ENCODE measurements around the gene SPIN2B.
"Not testable (repeated sequence)": the region's sequence is repeated elsewhere in the genome, so short reads cannot be mapped to it uniquely, and the experiment has no call there.

Gene SPIN2B

GRCh38 chrX:57132046-57132445 is 10.7 kb upstream of the SPIN2B start:
- ATAC-seq (ENCODE audit: insufficient read depth, low read depth) (no peak), DNase-seq (no peak)
- H3K36me3 ChIP-seq (ENCODE audit: insufficient read depth, low read length) = peaks cover 12% of the 10 kb centered on the region; the same call in 1 of the 2 replicates
- H3K79me2 ChIP-seq (ENCODE audit: insufficient read depth, low read length) = no peaks in the 10 kb centered on the region
- no peak overlapping the region for H3K9ac ChIP-seq (ENCODE audit: low read depth, low read length)
- no peak overlapping the region for H2AFZ ChIP-seq (ENCODE audit: low read depth, low read length)
- H3K27ac ChIP-seq (ENCODE audit: low read length) = no peak overlapping the region
- H3K9me3 ChIP-seq (ENCODE audit: insufficient read depth, low read length, severe bottlenecking) = no peaks in the 10 kb centered on the region
- no peak overlapping the region for H3K4me3 ChIP-seq (ENCODE audit: low read depth in 1 of 2, low read length in 2 of 2)
- H3K4me1 ChIP-seq (ENCODE audit: insufficient read depth, low read length) = no peaks in the 10 kb centered on the region
- TF ChIP-seq CTCF (IDR thresholded peaks at IDR 0.05; ENCODE audit: borderline replicate concordance, extremely low read depth, low read length, poor library complexity, severe bottlenecking) = no peak
- TF ChIP-seq EZH2 (IDR thresholded peaks at IDR 0.05; ENCODE audit: borderline replicate concordance, low read depth, low read length, severe bottlenecking) = no peak
- H3K4me2 ChIP-seq (ENCODE audit: insufficient read depth, low read length) = no peak overlapping the region
- H4K20me1 ChIP-seq (ENCODE audit: insufficient read depth, low read length) = no peaks in the 10 kb centered on the region
- H3K27me3 ChIP-seq (ENCODE audit: insufficient read depth, low read length, poor library complexity) = no peaks in the 10 kb centered on the region

GRCh38 chrX:57121816-57122215 is 468 bp upstream of the SPIN2B start:
- H3K27ac ChIP-seq (ENCODE audit: low read length) = peak overlapping the region; percentile 76
- H2AFZ ChIP-seq (ENCODE audit: low read depth, low read length) = peak overlapping the region; percentile 52; the same call in 1 of the 2 replicates

GRCh38 chrX:57120619-57121161 is 658 bp downstream of the SPIN2B start:
- H3K36me3 ChIP-seq (ENCODE audit: insufficient read depth, low read length); ATAC-seq (ENCODE audit: insufficient read depth, low read depth); DNase-seq; H4K20me1 ChIP-seq (ENCODE audit: insufficient read depth, low read length); H3K4me1 ChIP-seq (ENCODE audit: insufficient read depth, low read length); H3K9me3 ChIP-seq (ENCODE audit: insufficient read depth, low read length, severe bottlenecking); H3K27me3 ChIP-seq (ENCODE audit: insufficient read depth, low read length, poor library complexity): not testable (repeated sequence)
- Histone ChIP-seq H3K79me2 (ENCODE audit: insufficient read depth, low read length) (peaks cover 23% of the 10 kb centered on the region), H3K27ac (ENCODE audit: low read length) (peak overlapping the region; percentile 96), H2AFZ (ENCODE audit: low read depth, low read length) (peak overlapping the region; percentile 96), H3K4me3 (ENCODE audit: low read depth in 1 of 2, low read length in 2 of 2) (peak overlapping the region; percentile 36 to 89; a peak in 3 of 4 replicates), H3K9ac (ENCODE audit: low read depth, low read length) (peak overlapping the region; percentile 88), H3K4me2 (ENCODE audit: insufficient read depth, low read length) (peak overlapping the region; percentile 78)

More at GRCh38 chrX:57121816-57122215, 468 bp upstream of the SPIN2B start:
- peak overlapping the region; percentile 88 for H3K9ac ChIP-seq (ENCODE audit: low read depth, low read length)
- peaks cover 27% of the 10 kb centered on the region for H3K79me2 ChIP-seq (ENCODE audit: insufficient read depth, low read length)
- H3K36me3 ChIP-seq (ENCODE audit: insufficient read depth, low read length) = peaks cover 6% of the 10 kb centered on the region; the same call in 1 of the 2 replicates
- DNase-seq (no peak), ATAC-seq (ENCODE audit: insufficient read depth, low read depth) (no peak)
- TF ChIP-seq CTCF (IDR thresholded peaks at IDR 0.05; ENCODE audit: borderline replicate concordance, extremely low read depth, low read length, poor library complexity, severe bottlenecking) (no peak), EZH2 (IDR thresholded peaks at IDR 0.05; ENCODE audit: borderline replicate concordance, low read depth, low read length, severe bottlenecking) (no peak)
- no peaks in the 10 kb centered on the region for H3K9me3 ChIP-seq (ENCODE audit: insufficient read depth, low read length, severe bottlenecking)
- peaks cover 10% of the 10 kb centered on the region; the same call in 1 of the 2 replicates for H3K4me1 ChIP-seq (ENCODE audit: insufficient read depth, low read length)
- H3K27me3 ChIP-seq (ENCODE audit: insufficient read depth, low read length, poor library complexity) = no peaks in the 10 kb centered on the region
- peak overlapping the region; percentile 64 for H3K4me2 ChIP-seq (ENCODE audit: insufficient read depth, low read length)
- no peaks in the 10 kb centered on the region for H4K20me1 ChIP-seq (ENCODE audit: insufficient read depth, low read length)
- H3K4me3 ChIP-seq (ENCODE audit: low read depth in 1 of 2, low read length in 2 of 2) = peak overlapping the region; percentile 47 to 89

GRCh38 chrX:57119416-57119815 is 1.9 kb downstream of the SPIN2B start:
- DNase-seq (no peak), ATAC-seq (ENCODE audit: insufficient read depth, low read depth) (no peak)
- no peak overlapping the region for H2AFZ ChIP-seq (ENCODE audit: low read depth, low read length)
- TF ChIP-seq CTCF (IDR thresholded peaks at IDR 0.05; ENCODE audit: borderline replicate concordance, extremely low read depth, low read length, poor library complexity, severe bottlenecking) (no peak), EZH2 (IDR thresholded peaks at IDR 0.05; ENCODE audit: borderline replicate concordance, low read depth, low read length, severe bottlenecking) (no peak)
- no peaks in the 10 kb centered on the region for H3K9me3 ChIP-seq (ENCODE audit: insufficient read depth, low read length, severe bottlenecking)
- H3K4me3 ChIP-seq (ENCODE audit: low read depth in 1 of 2, low read length in 2 of 2) = no peak overlapping the region
- no peak overlapping the region for H3K9ac ChIP-seq (ENCODE audit: low read depth, low read length)
- H3K79me2 ChIP-seq (ENCODE audit: insufficient read depth, low read length) = peaks cover 18% of the 10 kb centered on the region
- no peaks in the 10 kb centered on the region for H4K20me1 ChIP-seq (ENCODE audit: insufficient read depth, low read length)
- H3K27me3 ChIP-seq (ENCODE audit: insufficient read depth, low read length, poor library complexity) = no peaks in the 10 kb centered on the region
- H3K4me2 ChIP-seq (ENCODE audit: insufficient read depth, low read length) = peak overlapping the region; percentile 15; the same call in 1 of the 2 replicates
- H3K4me1 ChIP-seq (ENCODE audit: insufficient read depth, low read length) = peaks cover 8% of the 10 kb centered on the region; the same call in 1 of the 2 replicates
- H3K27ac ChIP-seq (ENCODE audit: low read length) = no peak overlapping the region
- H3K36me3 ChIP-seq (ENCODE audit: insufficient read depth, low read length) = peaks cover 6% of the 10 kb centered on the region; the same call in 1 of the 2 replicates

GRCh38 chrX:57117566-57117965 is 3.8 kb downstream of the SPIN2B start:
- ATAC-seq (ENCODE audit: insufficient read depth, low read depth); H3K4me2 ChIP-seq (ENCODE audit: insufficient read depth, low read length); H3K27me3 ChIP-seq (ENCODE audit: insufficient read depth, low read length, poor library complexity); H3K9me3 ChIP-seq (ENCODE audit: insufficient read depth, low read length, severe bottlenecking); H3K4me3 ChIP-seq (ENCODE audit: low read depth in 1 of 2, low read length in 2 of 2); H4K20me1 ChIP-seq (ENCODE audit: insufficient read depth, low read length); H3K9ac ChIP-seq (ENCODE audit: low read depth, low read length); DNase-seq; H3K4me1 ChIP-seq (ENCODE audit: insufficient read depth, low read length); H3K27ac ChIP-seq (ENCODE audit: low read length); H2AFZ ChIP-seq (ENCODE audit: low read depth, low read length); H3K36me3 ChIP-seq (ENCODE audit: insufficient read depth, low read length): not testable (repeated sequence)
- peaks cover 16% of the 10 kb centered on the region for H3K79me2 ChIP-seq (ENCODE audit: insufficient read depth, low read length)
